GM19240 (cell line): ENCODE results near the gene ZNF608.

ENCODE experiments used
- DNase-seq: peaks from one replicate; pipeline ENCODE4 v3.0.0; 2011; ENCODE audit warnings: low spot score; ENCODE audit not compliant: insufficient read length

The ZNF608 gene

GRCh38 chr5:124738681-124739633, 7.5 kb downstream of the ZNF608 start:
- no peak for DNase-seq

GRCh38 chr5:124737651-124738050, 8.8 kb downstream of the ZNF608 start:
- DNase-seq = no peak

GRCh38 chr5:124736805-124737188, 9.6 kb downstream of the ZNF608 start:
- DNase-seq = no peak

GRCh38 chr5:124736082-124736804, 10.2 kb downstream of the ZNF608 start:
- no peak for DNase-seq

GRCh38 chr5:124735169-124735858, 11.1 kb downstream of the ZNF608 start:
- no peak for DNase-seq

GRCh38 chr5:124734574-124735168, 11.8 kb downstream of the ZNF608 start:
- DNase-seq = no peak

- DNase-seq = no peak
Observed at GRCh38 chr5:124733329-124733650, 13.1 kb downstream of the ZNF608 start.

- no peak for DNase-seq
Observed at GRCh38 chr5:124732428-124733328, 13.8 kb downstream of the ZNF608 start.

GRCh38 chr5:124730381-124730780, 16.1 kb downstream of the ZNF608 start:
- no peak for DNase-seq

GRCh38 chr5:124729720-124730359, 16.6 kb downstream of the ZNF608 start:
- no peak for DNase-seq

GRCh38 chr5:124728968-124729332, 17.5 kb downstream of the ZNF608 start:
- DNase-seq = no peak

GRCh38 chr5:124728331-124728967, 18.0 kb downstream of the ZNF608 start:
- no peak for DNase-seq

- DNase-seq = no peak
Observed at GRCh38 chr5:124726631-124727362, 19.6 kb downstream of the ZNF608 start.

GRCh38 chr5:124725622-124726258, 20.7 kb downstream of the ZNF608 start:
- no peak for DNase-seq

GRCh38 chr5:124725040-124725434, 21.4 kb downstream of the ZNF608 start:
- DNase-seq = no peak

GRCh38 chr5:124724357-124725039, 21.9 kb downstream of the ZNF608 start:
- no peak for DNase-seq

- DNase-seq = no peak
Observed at GRCh38 chr5:124721229-124721735, 25.2 kb downstream of the ZNF608 start.

GRCh38 chr5:124720593-124720992, 25.8 kb downstream of the ZNF608 start:
- DNase-seq = no peak
